ENCODE results near the gene B3GALT6.

DNA sequence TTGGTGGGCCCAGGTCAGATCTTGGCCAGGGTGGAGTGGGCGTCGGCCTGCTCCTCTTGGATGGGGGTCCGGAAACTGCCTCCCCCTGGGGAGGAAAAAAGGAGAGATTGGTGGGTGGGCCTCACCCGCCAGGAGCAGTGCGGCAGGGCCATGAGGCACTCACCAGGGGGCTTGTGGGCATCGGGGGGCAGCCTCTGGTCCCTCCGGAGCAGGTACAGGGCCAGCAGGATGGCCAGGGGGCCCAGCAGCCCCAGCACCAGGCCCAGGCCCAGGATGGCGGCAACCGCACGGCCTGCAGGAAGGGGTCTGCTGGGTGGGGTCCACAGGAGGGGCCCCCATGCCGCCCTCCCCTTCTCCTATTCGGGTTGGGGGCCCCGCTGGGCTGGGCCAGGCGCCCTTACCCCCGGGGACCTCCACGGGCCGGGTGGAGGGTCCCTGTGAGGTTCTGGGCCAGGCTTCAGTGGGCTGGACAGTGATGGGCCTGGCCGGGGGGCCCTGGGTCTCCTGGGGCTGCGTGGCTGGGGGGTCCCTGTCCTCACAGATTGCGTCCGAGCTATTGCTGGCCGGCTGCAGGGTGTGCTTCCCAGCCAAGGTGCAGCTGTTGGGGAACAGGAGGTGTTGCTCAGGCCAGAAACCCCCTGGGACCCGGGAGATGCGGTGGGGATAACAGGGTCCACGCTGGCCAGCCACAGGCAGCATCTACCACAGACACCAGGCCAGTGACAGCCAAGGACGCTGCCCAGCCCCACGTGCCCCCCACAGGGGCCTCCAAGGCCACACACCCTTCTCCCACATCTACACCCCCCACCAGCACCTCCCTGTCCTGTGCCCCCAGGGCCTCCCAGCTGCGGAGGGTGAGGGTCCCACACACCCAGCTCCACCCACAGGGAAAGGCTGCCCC, 20.2 kb upstream of the B3GALT6 start:
- TF ChIP-seq EZH2 (IDR thresholded peaks at IDR 0.05; ENCODE audit: insufficient read depth, poor library complexity, severe bottlenecking) (no peak), EZH2phosphoT487 (IDR thresholded peaks at IDR 0.05; ENCODE audit: insufficient read depth, low read depth) (no peak)
